Transverse colon (tissue), 4 donors: ENCODE data around the gene GTF2F2. TPM values are rescaled to one million over a fixed set of nuclear protein-coding genes. Genes with fewer than 3 reads are reported as not detected.

Source experiments
- DNase-seq: peaks from one replicate; pipeline ENCODE4 v3.0.0-alpha.2; 2019
- H3K27ac ChIP-seq, 4 donors: fragments of 200-600 bp; sonication (generic); 2 replicates each; pipeline ENCODE4 v1.5.1; 2016 to 2018; ENCODE audit warnings: inconsistent platforms in 4 of 4
- H3K27me3 ChIP-seq: fragments of 200-600 bp; sonication (generic); 2 replicates; pipeline ENCODE4 v1.5.1; 2017; ENCODE audit warnings: inconsistent platforms
- H3K36me3 ChIP-seq, 4 donors: fragments of 200-600 bp; sonication (generic); 2 replicates each; pipeline ENCODE4 v1.5.1; 2017 to 2019; ENCODE audit warnings: inconsistent platforms in 4 of 4
- H3K4me1 ChIP-seq, 4 donors: fragments of 200-600 bp; sonication (generic); 2 replicates each; pipeline ENCODE4 v1.5.1; 2017 to 2020; ENCODE audit warnings: inconsistent platforms in 4 of 4
- H3K4me3 ChIP-seq, 4 donors: fragments of 200-600 bp; sonication (generic); 1 replicate in 1 of 4; 2 replicates in 3 of 4; pipeline versions ENCODE4 v1.5.1 to v1.6.1; 2017 to 2019; ENCODE audit warnings: inconsistent platforms in 4 of 4
- H3K9me3 ChIP-seq, 2 donors: fragments of 200-600 bp; sonication (generic); 2 replicates each; pipeline ENCODE4 v1.5.1; 2017 to 2019; ENCODE audit warnings: inconsistent platforms in 2 of 2
- EP300 ChIP-seq: sonication (generic); formaldehyde crosslinking; IDR thresholded peaks from one replicate; pipeline ENCODE4 v1.6.1; 2017; ENCODE audit warnings: antibody characterized with exemption, low read depth
- POLR2A ChIP-seq: fragments of 450-650 bp; IDR thresholded peaks from one replicate; pipeline ENCODE4 v1.6.1; 2016; ENCODE audit warnings: antibody characterized with exemption, mild to moderate bottlenecking, moderate library complexity
- POLR2AphosphoS5 ChIP-seq, 3 donors: sonication (generic); formaldehyde crosslinking; IDR thresholded peaks; one replicate each; pipeline ENCODE4 v1.6.1; 2016; ENCODE audit warnings: antibody characterized with exemption in 3 of 3
- WGBS, 2 donors: methylation state at CpG; one replicate each; pipeline ENCODE4 v1.1.5; 2018; ENCODE audit warnings: low coverage in 1 of 2; 5-methylcytosine and 5-hydroxymethylcytosine counted together
- in situ Hi-C, 4 donors: fragments of 200-750 bp; cut with MboI; loops; one replicate each; pipeline versions ENCODE4 v1.15.0 to v1.15.1; 2017; ENCODE audit warnings: low sequenced_read_pairs in 3 of 4, low pct_ligation_motif_present in 1 of 4, low pct_unique_long_range_greater_than_20kb in 1 of 4
- intact Hi-C: fragments of 100-400 bp; cut with DNase I; formaldehyde crosslinking; loops from one replicate; pipeline ENCODE4 v1.15.1; 2023; ENCODE audit warnings: low total_unique reads
- total RNA-seq, 4 donors: library from RNA; depleted of rRNA; stranded (reverse); fragments of >200 nt; gene quantifications; one replicate each; pipeline ENCODE4 v1.1.0, GENCODE V29; 2016
- TF ChIP-seq, protein P1 (sequence below), 5 experiments: fragments of 200-600 bp in 3 of 5; fragments of 450-650 bp in 2 of 5; sonication (generic) in 3 of 5; IDR thresholded peaks; 1 replicate in 2 of 5; 2 replicates in 3 of 5; pipeline ENCODE4 v1.5.1; 2016 to 2017; ENCODE audit warnings: antibody characterized with exemption in 5 of 5, inconsistent platforms in 3 of 5, mild to moderate bottlenecking in 2 of 5, moderate library complexity in 1 of 5

GTF2F2 gene
- total RNA-seq, 4 donors from 2014 or later, result 6.8 to 23.8 (median 13.5) TPM

DNA sequence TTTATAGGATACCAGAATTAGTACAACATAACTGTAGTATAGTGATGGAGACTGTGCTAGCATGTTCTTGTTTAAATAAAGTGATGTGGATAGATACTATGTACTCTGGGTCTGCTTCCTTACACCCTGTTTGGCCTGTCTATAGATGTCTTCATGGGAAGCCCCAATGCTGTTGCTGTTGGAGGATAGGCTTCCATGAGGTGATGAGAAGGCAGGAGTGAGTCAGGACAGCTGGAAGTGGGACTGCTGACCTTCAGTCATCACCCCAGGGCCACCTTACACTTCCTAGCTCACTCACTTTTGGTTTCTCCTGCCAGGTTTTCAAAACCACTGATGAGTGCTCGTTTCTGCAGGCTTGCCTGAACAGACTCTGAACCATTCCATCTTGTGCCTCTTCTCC, 76.3 kb downstream of the GTF2F2 start:
- 74 to 100% methylated on average over 1 of the region's 1 CpG for WGBS, 2 donors
- TF ChIP-seq EP300, result no peak
- no peak for TF ChIP-seq POLR2A
- TF ChIP-seq, protein P1, sequence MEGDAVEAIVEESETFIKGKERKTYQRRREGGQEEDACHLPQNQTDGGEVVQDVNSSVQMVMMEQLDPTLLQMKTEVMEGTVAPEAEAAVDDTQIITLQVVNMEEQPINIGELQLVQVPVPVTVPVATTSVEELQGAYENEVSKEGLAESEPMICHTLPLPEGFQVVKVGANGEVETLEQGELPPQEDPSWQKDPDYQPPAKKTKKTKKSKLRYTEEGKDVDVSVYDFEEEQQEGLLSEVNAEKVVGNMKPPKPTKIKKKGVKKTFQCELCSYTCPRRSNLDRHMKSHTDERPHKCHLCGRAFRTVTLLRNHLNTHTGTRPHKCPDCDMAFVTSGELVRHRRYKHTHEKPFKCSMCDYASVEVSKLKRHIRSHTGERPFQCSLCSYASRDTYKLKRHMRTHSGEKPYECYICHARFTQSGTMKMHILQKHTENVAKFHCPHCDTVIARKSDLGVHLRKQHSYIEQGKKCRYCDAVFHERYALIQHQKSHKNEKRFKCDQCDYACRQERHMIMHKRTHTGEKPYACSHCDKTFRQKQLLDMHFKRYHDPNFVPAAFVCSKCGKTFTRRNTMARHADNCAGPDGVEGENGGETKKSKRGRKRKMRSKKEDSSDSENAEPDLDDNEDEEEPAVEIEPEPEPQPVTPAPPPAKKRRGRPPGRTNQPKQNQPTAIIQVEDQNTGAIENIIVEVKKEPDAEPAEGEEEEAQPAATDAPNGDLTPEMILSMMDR (IDR thresholded peaks at IDR 0.05), result no peak

DNA sequence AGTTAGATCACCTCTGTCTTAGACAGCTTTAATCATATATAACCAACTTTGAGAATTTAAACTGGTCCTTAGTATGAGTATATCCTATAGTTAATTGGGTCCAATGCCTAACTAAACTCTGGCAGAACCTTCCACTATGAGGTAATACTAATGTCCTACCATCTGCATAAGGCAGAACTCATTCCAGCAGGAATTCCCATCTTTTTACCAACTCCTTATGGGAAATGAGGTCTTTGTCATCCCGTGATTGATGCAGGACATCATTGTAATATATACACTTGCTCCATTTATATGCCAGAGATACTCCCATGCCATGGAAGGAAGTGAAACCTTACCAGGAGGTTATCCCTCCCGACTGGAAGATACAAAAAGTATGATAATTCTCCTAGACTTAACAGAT, 77.7 kb downstream of the GTF2F2 start:
- in situ Hi-C loops, result no loop called here
- Histone ChIP-seq H3K27ac (no peak overlapping the region), H3K9me3 (no peaks in the 10 kb centered on the region), H3K36me3 (no peaks in the 10 kb centered on the region), H3K27me3 (no peaks in the 10 kb centered on the region), H3K4me3 (no peak overlapping the region), H3K4me1 (peaks cover 0 to 8% (median 2%) of the 10 kb centered on the region in 4 donors)
- WGBS, 2 donors, result 89% methylated on average over 2 of the region's 2 CpGs
- intact Hi-C loops, result loop anchor here (10.0 kb wide), 1 partner anchor 87 kb away; no protein-coding TSS in a partner anchor
- no peak for DNase-seq
- no peak for TF ChIP-seq EP300

More for the DNA sequence above, 76.3 kb downstream of the GTF2F2 start:
- Histone ChIP-seq H3K27me3 (no peaks in the 10 kb centered on the region), H3K27ac (no peak overlapping the region), H3K9me3 (no peaks in the 10 kb centered on the region), H3K4me1 (peaks cover 0 to 18% (median 5%) of the 10 kb centered on the region in 4 donors), H3K4me3 (no peak overlapping the region), H3K36me3 (no peaks in the 10 kb centered on the region)
- in situ Hi-C loops (no loop called here), intact Hi-C loops (loop anchor here (10.0 kb wide), 1 partner anchor 88 kb away; no protein-coding TSS in a partner anchor)
- DNase-seq, result no peak

DNA sequence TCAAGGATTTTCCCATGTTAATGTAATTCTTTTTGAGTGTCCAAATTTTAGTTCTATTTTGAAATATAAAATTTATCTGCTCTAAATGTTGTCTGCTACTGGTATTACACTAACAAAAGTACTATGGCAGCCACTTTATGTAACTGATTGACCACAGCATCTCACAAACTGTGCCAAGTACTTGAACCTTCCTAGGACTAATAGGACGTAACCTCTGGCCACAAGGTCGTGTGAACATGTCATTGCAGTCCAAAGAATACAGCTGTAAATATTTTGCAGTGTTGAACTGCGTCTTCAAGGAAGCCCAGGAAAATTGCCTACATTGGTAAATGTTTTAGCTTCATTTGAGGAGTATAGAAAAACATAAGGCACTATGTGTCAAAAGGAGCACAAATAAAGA, 78.6 kb downstream of the GTF2F2 start:
- no peak overlapping the region for H3K27ac ChIP-seq

DNA sequence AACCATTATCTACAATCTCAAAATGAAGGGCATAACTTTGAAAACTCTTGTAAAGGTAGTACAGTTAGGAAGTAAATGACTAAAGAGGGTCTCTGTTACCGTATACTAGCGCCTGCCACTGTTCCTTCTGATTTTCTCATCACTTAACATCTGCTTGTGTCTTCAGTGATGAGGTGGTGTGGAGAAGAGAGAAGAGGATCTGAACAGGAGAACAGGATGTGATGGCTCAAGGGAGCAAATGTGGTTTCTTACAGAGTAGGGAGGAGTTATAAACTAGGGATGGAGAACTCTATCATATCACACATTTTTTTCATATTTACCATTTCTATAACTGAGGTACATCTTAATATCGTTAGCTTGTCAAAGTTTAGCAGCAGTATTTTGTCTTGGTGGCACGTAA, 79.4 kb downstream of the GTF2F2 start:
- in situ Hi-C loops, result no loop called here
- TF ChIP-seq EP300, result no peak
- Histone ChIP-seq H3K4me1 (peaks cover 0 to 8% (median 2%) of the 10 kb centered on the region in 4 donors), H3K9me3 (no peaks in the 10 kb centered on the region), H3K36me3 (no peaks in the 10 kb centered on the region), H3K27ac (no peak overlapping the region), H3K27me3 (no peaks in the 10 kb centered on the region), H3K4me3 (no peak overlapping the region)
- intact Hi-C loops, result loop anchor here (10.0 kb wide), 1 partner anchor 85 kb away; no protein-coding TSS in a partner anchor
- 95 to 100% methylated on average over 4 of the region's 4 CpGs for WGBS, 2 donors
- DNase-seq, result no peak

More for the DNA sequence above, 78.6 kb downstream of the GTF2F2 start:
- intact Hi-C loops (loop anchor here (10.0 kb wide), 1 partner anchor 86 kb away; no protein-coding TSS in a partner anchor), in situ Hi-C loops (no loop called here)
- no peaks in the 10 kb centered on the region for H3K27me3 ChIP-seq
- no peak overlapping the region for H3K4me3 ChIP-seq
- no peaks in the 10 kb centered on the region for H3K9me3 ChIP-seq
- no peak for DNase-seq
- no peaks in the 10 kb centered on the region for H3K36me3 ChIP-seq
- TF ChIP-seq EP300, result no peak
- TF ChIP-seq, protein P1 (IDR thresholded peaks at IDR 0.05), result no peak
- TF ChIP-seq POLR2A, result no peak
- TF ChIP-seq POLR2AphosphoS5 (IDR thresholded peaks at IDR 0.05), result no peak
- 83 to 84% methylated on average over 3 of the region's 3 CpGs for WGBS, 2 donors
- peaks cover 0 to 8% (median 2%) of the 10 kb centered on the region in 4 donors for H3K4me1 ChIP-seq

DNA sequence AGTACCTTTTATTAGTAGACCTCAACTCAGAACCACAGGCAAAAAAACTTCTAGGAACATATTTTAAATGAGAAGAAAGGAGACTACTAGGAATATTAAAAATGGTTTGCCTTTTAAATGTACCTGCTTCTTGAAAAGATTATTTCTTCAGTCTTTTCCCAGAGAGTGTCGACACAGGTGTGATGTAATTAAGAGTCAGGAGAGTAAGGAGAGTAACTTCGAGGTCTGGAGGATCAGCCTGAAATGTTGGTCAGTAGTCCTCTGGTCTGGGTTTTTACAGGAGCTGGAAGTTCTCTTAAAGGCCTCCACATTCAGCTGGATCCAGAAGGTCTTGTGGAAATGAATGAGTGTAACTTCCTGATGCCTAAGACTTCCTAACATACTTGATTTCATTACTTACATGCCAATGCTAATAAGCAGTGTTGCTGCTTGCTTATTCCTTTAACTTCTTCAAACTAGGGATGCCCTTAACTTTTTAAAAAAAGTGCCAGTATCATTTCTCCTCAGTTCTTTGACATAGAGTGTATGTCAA, 80.5 kb downstream of the GTF2F2 start, which contains the start of gene KCTD4:
KCTD4 (minus strand) TSS at position 345 of the 532 bp plus-strand sequence. CDS start 6,478 bp downstream, outside the sequence.
- Histone ChIP-seq H3K9me3 (no peaks in the 10 kb centered on the region), H3K36me3 (no peaks in the 10 kb centered on the region), H3K4me1 (peaks cover 0 to 6% (median 1%) of the 10 kb centered on the region in 4 donors), H3K27ac (no peak within 1 kb of the TSS), H3K27me3 (no peaks in the 10 kb centered on the region), H3K4me3 (no peak within 1 kb of the TSS)
- intact Hi-C loops (no loop called here), in situ Hi-C loops (no loop called here)
- no peak for DNase-seq
- 89 to 95% methylated on average over 2 of the region's 2 CpGs for WGBS, 2 donors
- TF ChIP-seq, protein P1 (IDR thresholded peaks at IDR 0.05), result no peak
- no peak for TF ChIP-seq EP300
- TF ChIP-seq POLR2A, result no peak
- no peak for TF ChIP-seq POLR2AphosphoS5 (IDR thresholded peaks at IDR 0.05)
